ENCODE data around the gene CYTIP. TPM values are rescaled to one million over a fixed set of nuclear protein-coding genes. Genes with fewer than 3 reads are reported as not detected.

CYTIP gene
- 0.18 TPM in 1 of 2 replicates, not detected in the other for total RNA-seq (2011; cell fraction: chromatin; rRNA removed; ENCODE audit: low replicate concordance)
- not detected in 2 replicates for total RNA-seq (2011; cell fraction: nucleolus; rRNA removed)
- total RNA-seq (2011; cell fraction: nucleoplasm; rRNA removed), result not detected in 2 replicates
- total RNA-seq (2014; rRNA removed) (0.12 TPM in 1 of 2 replicates, not detected in the other), total RNA-seq (2014; rRNA removed; fragmentation: Illumina TruSeq; extraction: Trizol) (0.16 and 0.29 TPM in 2 replicates), total RNA-seq (2015; rRNA removed; fragmentation: Illumina TruSeq; extraction: Trizol) (0.23 and 0.33 TPM in 2 replicates), total RNA-seq (2021) (0.33 and 0.42 TPM in 2 replicates), polyA plus RNA-seq (2011; rRNA removed) (0.08 and 0.13 TPM in 2 replicates), polyA plus RNA-seq (2014; fragmentation: Illumina TruSeq; extraction: Trizol) (0.12 and 0.24 TPM in 2 replicates), polyA plus RNA-seq (2014; fragmentation: Nextera tagmentation; extraction: Ambion mirVana) (under 1 TPM; 0.10 to 0.35 TPM), polyA plus RNA-seq (2014; rRNA removed) (0.03 and 0.22 TPM in 2 replicates), polyA minus RNA-seq (2011; rRNA and poly(A)+ RNA removed) (0.27 and 0.42 TPM in 2 replicates), Bru-seq, nascent RNA (percentile 22 among the genes with signal in this experiment), BruChase-seq, experiment 1, labeled RNA remaining after a 2-hour chase (percentile 22 among the genes with signal in this experiment), BruChase-seq, experiment 2, labeled RNA remaining after a 6-hour chase (percentile 25 among the genes with signal in this experiment)
- 0.03 and 0.10 TPM in 2 replicates for polyA plus RNA-seq (2011; cell fraction: cytosol; rRNA removed)
- polyA plus RNA-seq (2011; cell fraction: nucleus; rRNA removed), result 0.31 and 0.34 TPM in 2 replicates
- 0.36 and 0.57 TPM in 2 replicates for polyA plus RNA-seq (2012)
- polyA minus RNA-seq (2011; cell fraction: cytosol; rRNA and poly(A)+ RNA removed), result not detected in 2 replicates
- not detected in 2 replicates for polyA minus RNA-seq (2011; cell fraction: nucleus; rRNA and poly(A)+ RNA removed)
- long read RNA-seq, experiment 1, result 0 reads
- long read RNA-seq, experiment 2, result 0 reads
- long read RNA-seq, experiment 3, result 0 reads

DNA sequence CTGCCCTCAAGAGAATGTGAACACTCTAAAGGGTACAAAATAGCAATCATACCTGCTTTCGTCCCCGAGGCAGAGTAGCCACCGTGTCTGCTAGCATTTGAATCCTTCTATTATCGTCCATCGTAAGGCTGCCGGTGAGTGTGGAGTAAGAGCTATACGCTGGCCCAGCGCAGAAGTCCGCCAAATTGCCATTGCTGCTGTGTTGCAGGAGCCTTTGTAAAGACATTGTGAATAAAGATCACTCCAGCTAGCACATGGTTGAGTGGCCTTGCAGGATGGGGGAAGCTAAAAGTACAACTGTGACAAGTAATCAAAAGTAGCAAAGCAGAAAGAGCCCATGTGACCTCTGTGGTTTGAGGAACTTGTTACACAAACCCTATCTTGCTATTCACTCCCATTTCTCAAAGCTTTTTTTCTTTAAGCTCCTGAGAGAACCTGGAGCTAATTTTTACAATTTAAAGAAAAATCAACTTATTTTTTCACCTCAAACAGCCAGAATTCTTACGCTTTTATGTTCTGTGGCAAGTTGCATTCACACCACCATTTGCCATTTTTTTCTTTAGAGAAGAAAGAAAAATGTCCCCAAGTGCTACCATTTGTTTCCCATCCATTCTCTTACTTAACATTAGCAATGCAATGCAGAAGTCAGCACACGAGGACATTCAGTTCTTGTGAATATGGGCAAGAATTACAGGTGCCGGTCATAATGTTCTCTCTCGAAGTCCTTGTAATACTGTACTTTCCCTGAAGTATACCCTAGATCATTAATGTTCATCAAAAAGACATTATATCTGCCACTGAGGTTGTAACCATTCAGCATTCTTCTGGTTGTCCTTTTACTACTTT is at the start of gene CYTIP:
Gene CYTIP (minus strand): TSS at position 295 of the 846 bp plus-strand sequence. CDS start 69 bp downstream, at position 226.
- H3K36me3 ChIP-seq (ENCODE audit: control insufficient read depth, insufficient read depth, low read length), result no peaks in the 10 kb centered on the region
- no peaks in the 10 kb centered on the region for H3K79me2 ChIP-seq (ENCODE audit: control insufficient read depth, insufficient read depth, low read length)
- H2AFZ ChIP-seq (ENCODE audit: low read depth, low read length), result peak within 1 kb of the TSS; percentile 15; the same call in 1 of the 2 replicates
- ATAC-seq, result peak; percentile 65
- H3K4me1 ChIP-seq (replicated peaks in 1 of 2; ENCODE audit: control insufficient read depth in 2 of 2, insufficient read depth in 2 of 2, low read length in 2 of 2), result no peaks in the 10 kb centered on the region; a peak in 1 of 5 replicates
- BruUV-seq (replicated peaks), result no TSS peak
- FAIRE-seq, result no peak
- H3K4me3 ChIP-seq, result no peak within 1 kb of the TSS
- peak in 1 of 4 experiments; percentile 8 for DNase-seq (ENCODE audit: extremely low read depth in 1 of 4, low spot score in 3 of 4)
- intact Hi-C loops (cut with micrococcal nuclease) (loop anchor here (10.0 kb wide), 1 partner anchor 1479 kb away; no protein-coding TSS in a partner anchor), in situ Hi-C loops (cut with MboI) (no loop called here)
- no peak within 1 kb of the TSS for H3K27ac ChIP-seq (ENCODE audit: extremely low read depth, low read depth, low read length)
- H3K4me2 ChIP-seq (ENCODE audit: insufficient read depth, low read length), result no peak within 1 kb of the TSS
- WGBS (ENCODE audit: insufficient coverage, low coverage, missing lambda C conversion rate), result 2% methylated on average over 13 of the region's 13 CpGs
- no peaks in the 10 kb centered on the region for H3K9me3 ChIP-seq (replicated peaks; ENCODE audit: control insufficient read depth, insufficient read depth, low read depth, low read length)
- ChIA-PET POLR2A (interaction anchor here (0.6 kb wide), 2 partner anchors 133 to 634 kb away, joined by 3 read pairs; no protein-coding TSS in a partner anchor), CTCF (ENCODE audit: low intra/inter-chr PET ratio) (no interaction called here)
- no peak within 1 kb of the TSS for H3K9ac ChIP-seq (ENCODE audit: insufficient read depth in 1 of 2, low read depth in 2 of 2, low read length in 2 of 2)
- H3K9me1 ChIP-seq (ENCODE audit: control insufficient read depth, insufficient read depth, low read length), result no peaks in the 10 kb centered on the region
- H3K27me3 ChIP-seq (ENCODE audit: control insufficient read depth in 2 of 2, insufficient read depth in 2 of 2, low read length in 2 of 2), result peaks cover 0 to 3% of the 10 kb centered on the region in 2 experiments; a peak in 1 of 5 replicates
- H4K20me1 ChIP-seq (replicated peaks; ENCODE audit: control insufficient read depth, insufficient read depth, low read length), result no peaks in the 10 kb centered on the region
- no peak for TF ChIP-seq CEBPG (CRISPR knock-in tag; IDR thresholded peaks at IDR 0.05)
- peak in 1 of 2 experiments; percentile 24; a peak in 1 of 4 replicates for TF ChIP-seq CEBPG (tag; conservative IDR thresholded peaks at IDR 0.05 in 1 of 2, IDR thresholded peaks at IDR 0.05 in 1 of 2)
- TF ChIP-seq, protein P1, sequence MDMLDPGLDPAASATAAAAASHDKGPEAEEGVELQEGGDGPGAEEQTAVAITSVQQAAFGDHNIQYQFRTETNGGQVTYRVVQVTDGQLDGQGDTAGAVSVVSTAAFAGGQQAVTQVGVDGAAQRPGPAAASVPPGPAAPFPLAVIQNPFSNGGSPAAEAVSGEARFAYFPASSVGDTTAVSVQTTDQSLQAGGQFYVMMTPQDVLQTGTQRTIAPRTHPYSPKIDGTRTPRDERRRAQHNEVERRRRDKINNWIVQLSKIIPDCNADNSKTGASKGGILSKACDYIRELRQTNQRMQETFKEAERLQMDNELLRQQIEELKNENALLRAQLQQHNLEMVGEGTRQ (CRISPR knock-in tag; IDR thresholded peaks at IDR 0.05), result peak; percentile 39; the same call in 1 of the 2 replicates
- no peak for TF ChIP-seq NFIC (IDR thresholded peaks at IDR 0.05)
- no peak for TF ChIP-seq RBM17 (IDR thresholded peaks at IDR 0.05; ENCODE audit: borderline replicate concordance, low read depth, low read length)
- TF ChIP-seq ZBED1 (IDR thresholded peaks at IDR 0.05), result no peak
- TF ChIP-seq, protein P2, sequence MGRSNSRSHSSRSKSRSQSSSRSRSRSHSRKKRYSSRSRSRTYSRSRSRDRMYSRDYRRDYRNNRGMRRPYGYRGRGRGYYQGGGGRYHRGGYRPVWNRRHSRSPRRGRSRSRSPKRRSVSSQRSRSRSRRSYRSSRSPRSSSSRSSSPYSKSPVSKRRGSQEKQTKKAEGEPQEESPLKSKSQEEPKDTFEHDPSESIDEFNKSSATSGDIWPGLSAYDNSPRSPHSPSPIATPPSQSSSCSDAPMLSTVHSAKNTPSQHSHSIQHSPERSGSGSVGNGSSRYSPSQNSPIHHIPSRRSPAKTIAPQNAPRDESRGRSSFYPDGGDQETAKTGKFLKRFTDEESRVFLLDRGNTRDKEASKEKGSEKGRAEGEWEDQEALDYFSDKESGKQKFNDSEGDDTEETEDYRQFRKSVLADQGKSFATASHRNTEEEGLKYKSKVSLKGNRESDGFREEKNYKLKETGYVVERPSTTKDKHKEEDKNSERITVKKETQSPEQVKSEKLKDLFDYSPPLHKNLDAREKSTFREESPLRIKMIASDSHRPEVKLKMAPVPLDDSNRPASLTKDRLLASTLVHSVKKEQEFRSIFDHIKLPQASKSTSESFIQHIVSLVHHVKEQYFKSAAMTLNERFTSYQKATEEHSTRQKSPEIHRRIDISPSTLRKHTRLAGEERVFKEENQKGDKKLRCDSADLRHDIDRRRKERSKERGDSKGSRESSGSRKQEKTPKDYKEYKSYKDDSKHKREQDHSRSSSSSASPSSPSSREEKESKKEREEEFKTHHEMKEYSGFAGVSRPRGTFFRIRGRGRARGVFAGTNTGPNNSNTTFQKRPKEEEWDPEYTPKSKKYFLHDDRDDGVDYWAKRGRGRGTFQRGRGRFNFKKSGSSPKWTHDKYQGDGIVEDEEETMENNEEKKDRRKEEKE (IDR thresholded peaks at IDR 0.05; ENCODE audit: borderline replicate concordance in 1 of 2, control insufficient read depth in 1 of 2, low read depth in 2 of 2, low read length in 1 of 2), result no peak
- TF ChIP-seq RBM39 (optimal IDR thresholded peaks at IDR 0.05; ENCODE audit: low read depth, low read length), result no peak
- no peak for TF ChIP-seq SMAD2 (IDR thresholded peaks at IDR 0.05; ENCODE audit: low read depth, low read length)
- TF ChIP-seq SRSF9 (IDR thresholded peaks at IDR 0.05; ENCODE audit: borderline replicate concordance, low read depth, low read length), result no peak
- no peak for TF ChIP-seq HMG20A (CRISPR knock-in tag; conservative IDR thresholded peaks at IDR 0.05)
- no peak for TF ChIP-seq ZNF79 (CRISPR knock-in tag; IDR thresholded peaks at IDR 0.05; ENCODE audit: low read depth)
- no peak for TF ChIP-seq YBX1 (IDR thresholded peaks at IDR 0.05)
- TF ChIP-seq TRIM24 (IDR thresholded peaks at IDR 0.05), result no peak
- no peak for TF ChIP-seq SMARCE1 (IDR thresholded peaks at IDR 0.05)
